CD4-positive, alpha-beta memory T cell (primary cell): Measurements from ENCODE around the gene MACF1. TPM values are rescaled to one million over a fixed set of nuclear protein-coding genes. Genes with fewer than 3 reads are reported as not detected.
A peak's percentile ranks its signal among the peaks of the same experiment; 100 is the strongest.
"Not testable (repeated sequence)": the region's sequence is repeated elsewhere in the genome, so short reads cannot be mapped to it uniquely, and the experiment has no call there.

Experiments
- CTCF ChIA-PET: fragments of 350-600 bp; sonication (Branson Sonifier 250); formaldehyde crosslinking; loops from one replicate; lab custom pipeline; 2021; ENCODE audit warnings: inconsistent platforms; ENCODE audit not compliant: partially characterized antibody; lab: Charles Lee
- POLR2A ChIA-PET: fragments of 350-600 bp; sonication (Branson Sonifier 250); formaldehyde crosslinking; loops from one replicate; lab custom pipeline; 2021; ENCODE audit not compliant: partially characterized antibody; lab: Charles Lee
- DNase-seq, 5 donors: peaks; one replicate each; pipeline versions ENCODE4 v3.0.0 to v3.0.0-alpha.2; 2020 to 2022; ENCODE audit warnings: mixed read lengths in 1 of 5
- H3K27ac ChIP-seq: one replicate; pipeline ENCODE4 v1.7.0; 2013; ENCODE audit warnings: low read depth, low read length
- H3K27me3 ChIP-seq: 2 replicates; pipeline ENCODE4 v1.7.0; 2013; ENCODE audit warnings: mild to moderate bottlenecking, low read length, moderate library complexity; ENCODE audit not compliant: insufficient read depth
- H3K36me3 ChIP-seq: 2 replicates; pipeline ENCODE4 v1.7.0; 2013; ENCODE audit warnings: mild to moderate bottlenecking, low read length, moderate library complexity; ENCODE audit not compliant: insufficient read depth
- H3K4me1 ChIP-seq: 2 replicates; pipeline ENCODE4 v1.7.0; 2013; ENCODE audit warnings: mild to moderate bottlenecking, low read length, moderate library complexity; ENCODE audit not compliant: insufficient read depth
- H3K4me3 ChIP-seq, 2 donors: one replicate each; pipeline ENCODE4 v1.7.0; 2013; ENCODE audit warnings: low read length in 2 of 2, mild to moderate bottlenecking in 1 of 2
- H3K9me3 ChIP-seq, 2 donors: one replicate each; pipeline ENCODE4 v1.7.0; 2013; ENCODE audit warnings: low read length in 2 of 2, control low read depth in 1 of 2; ENCODE audit not compliant: control insufficient read depth in 1 of 2
- H3K27ac Mint-ChIP-seq, 7 donors: one replicate each; pipeline ENCODE4 v1.8.0; 2020 to 2021; ENCODE audit warnings: mixed read lengths in 7 of 7, mild to moderate bottlenecking in 6 of 7, inconsistent platforms in 3 of 7, moderate library complexity in 3 of 7
- H3K27me3 Mint-ChIP-seq, 2 donors: one replicate each; pipeline ENCODE4 v1.8.0; 2020 to 2021; ENCODE audit warnings: mixed read lengths in 2 of 2
- H3K36me3 Mint-ChIP-seq, 2 donors: one replicate each; pipeline ENCODE4 v1.8.0; 2020 to 2021; ENCODE audit warnings: mixed read lengths in 2 of 2, inconsistent platforms in 1 of 2, mild to moderate bottlenecking in 1 of 2
- H3K4me1 Mint-ChIP-seq, 4 donors: one replicate each; pipeline ENCODE4 v1.8.0; 2020 to 2021; ENCODE audit warnings: mixed read lengths in 4 of 4, mild to moderate bottlenecking in 1 of 4
- H3K4me3 Mint-ChIP-seq, 8 donors: one replicate each; pipeline ENCODE4 v1.8.0; 2020 to 2021; ENCODE audit warnings: mixed read lengths in 8 of 8, mild to moderate bottlenecking in 7 of 8, moderate library complexity in 6 of 8, inconsistent platforms in 3 of 8
- H3K9me3 Mint-ChIP-seq, 8 donors: one replicate each; pipeline ENCODE4 v1.8.0; 2020 to 2021; ENCODE audit warnings: mixed read lengths in 8 of 8, mild to moderate bottlenecking in 5 of 8, inconsistent platforms in 3 of 8, moderate library complexity in 1 of 8
- intact Hi-C: fragments of 100-400 bp; cut with micrococcal nuclease; formaldehyde crosslinking; loops from one replicate; pipeline ENCODE4 v1.15.1; 2023
- polyA plus RNA-seq, 2 donors: library from polyadenylated mRNA; unstranded; fragments of 300-500 nt; fragmentation: Illumina TruSeq; gene quantifications; one replicate each; pipeline ENCODE4 v1.2.3, GENCODE V29; 2021
- total RNA-seq, 2 experiments: library from RNA; stranded (reverse); gene quantifications; one replicate each; pipeline ENCODE4 v1.2.3, GENCODE V29; 2021

MACF1 gene
- total and polyA plus RNA-seq, 4 experiments from 2014 or later: 6.8 to 387 (median 222) TPM

DNA sequence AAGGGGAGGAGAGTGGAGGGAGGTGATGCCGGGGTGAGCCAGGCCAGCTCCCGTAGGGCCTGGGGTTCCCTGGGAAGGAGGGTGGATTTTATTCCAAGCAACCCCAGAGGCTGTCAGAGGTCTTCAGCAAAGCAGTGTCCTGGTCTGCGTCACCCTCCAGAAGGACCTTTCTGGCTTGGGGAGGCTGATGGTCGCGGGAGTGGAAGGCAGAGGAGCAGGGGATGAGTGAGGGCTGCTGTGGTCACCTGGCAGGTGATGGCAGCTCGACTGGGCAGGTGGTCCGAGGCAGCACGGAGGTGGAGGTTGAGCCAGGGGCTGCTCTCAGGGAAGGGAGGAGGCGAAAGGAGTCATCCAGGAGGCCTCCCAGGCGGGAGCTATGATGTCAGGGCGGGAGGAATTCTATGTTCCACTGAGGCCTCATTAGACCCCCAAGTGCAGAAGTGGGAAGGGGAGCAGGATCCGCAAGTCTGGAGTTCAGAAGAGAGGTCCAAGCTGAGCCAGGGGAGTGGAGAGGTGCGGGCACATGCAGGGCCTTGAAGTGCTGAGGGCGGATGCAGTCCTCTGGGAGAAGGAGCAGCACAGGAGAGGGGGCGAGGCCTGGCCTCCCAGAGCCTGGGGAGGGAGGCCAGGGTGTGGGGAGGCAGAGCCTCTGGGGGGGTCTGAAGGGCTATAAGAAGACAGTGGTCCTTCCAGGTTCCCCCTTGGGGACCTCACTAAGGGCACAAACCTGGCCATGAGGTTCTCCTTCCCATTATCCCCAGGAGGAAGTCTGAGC is 320.3 kb downstream of the MACF1 start:
- Mint-ChIP-seq H3K27ac (peak overlapping the region in 3 of 7 donors; percentile 27 to 59 (median 47)), H3K4me3 (no peak overlapping the region)

DNA sequence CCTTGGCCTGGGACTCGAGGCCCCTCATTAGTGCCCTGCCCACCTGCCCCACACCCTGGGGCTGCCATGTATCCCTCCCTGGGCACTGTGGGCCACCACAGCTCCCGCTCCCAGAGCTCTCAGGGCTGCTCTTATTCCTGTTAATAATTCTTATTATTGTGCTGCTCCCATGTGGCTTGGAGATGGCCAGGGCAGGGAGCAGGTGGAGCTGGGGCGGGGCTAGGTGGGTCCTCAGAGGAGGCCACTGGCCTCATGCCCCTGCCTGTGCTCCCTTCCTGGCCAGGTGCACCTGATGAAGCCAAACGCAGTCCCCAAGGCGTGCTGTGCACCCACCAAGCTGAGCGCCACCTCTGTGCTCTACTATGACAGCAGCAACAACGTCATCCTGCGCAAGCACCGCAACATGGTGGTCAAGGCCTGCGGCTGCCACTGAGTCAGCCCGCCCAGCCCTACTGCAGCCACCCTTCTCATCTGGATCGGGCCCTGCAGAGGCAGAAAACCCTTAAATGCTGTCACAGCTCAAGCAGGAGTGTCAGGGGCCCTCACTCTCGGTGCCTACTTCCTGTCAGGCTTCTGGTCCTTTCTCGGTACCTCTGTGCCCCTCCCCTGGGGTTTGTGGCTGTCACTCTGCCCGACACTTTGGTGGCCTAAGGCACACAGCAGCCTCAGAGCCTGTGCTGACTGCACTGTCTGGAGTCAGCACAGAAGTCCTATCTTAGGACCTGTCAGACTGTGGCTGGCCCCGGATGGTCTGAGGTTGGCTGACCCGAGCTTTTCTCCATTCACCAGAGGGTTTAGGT is 321.1 kb downstream of the MACF1 start:
- DNase-seq: peak in 1 of 5 donors; percentile 27
- POLR2A ChIA-PET: no interaction called here
- no peak overlapping the region for H3K4me3 Mint-ChIP-seq

More for the DNA sequence above, 320.3 kb downstream of the MACF1 start:
- intact Hi-C loops: no loop called here
- Mint-ChIP-seq H3K9me3 (peaks cover 0 to 2% (median 0%) of the 10 kb centered on the region in 8 donors), H3K4me1 (peaks cover 0 to 7% (median 4%) of the 10 kb centered on the region in 4 donors), H3K36me3 (peaks cover 17 to 25% of the 10 kb centered on the region in 2 donors), H3K27me3 (no peaks in the 10 kb centered on the region)
- Histone ChIP-seq H3K27me3 (no peaks in the 10 kb centered on the region), H3K27ac (no peak overlapping the region), H3K4me1 (peaks cover 6% of the 10 kb centered on the region), H3K36me3 (peaks cover 11% of the 10 kb centered on the region), H3K9me3 (no peaks in the 10 kb centered on the region), H3K4me3 (no peak overlapping the region)
- POLR2A ChIA-PET: no interaction called here
- CTCF ChIA-PET: no interaction called here
- DNase-seq: no peak

DNA sequence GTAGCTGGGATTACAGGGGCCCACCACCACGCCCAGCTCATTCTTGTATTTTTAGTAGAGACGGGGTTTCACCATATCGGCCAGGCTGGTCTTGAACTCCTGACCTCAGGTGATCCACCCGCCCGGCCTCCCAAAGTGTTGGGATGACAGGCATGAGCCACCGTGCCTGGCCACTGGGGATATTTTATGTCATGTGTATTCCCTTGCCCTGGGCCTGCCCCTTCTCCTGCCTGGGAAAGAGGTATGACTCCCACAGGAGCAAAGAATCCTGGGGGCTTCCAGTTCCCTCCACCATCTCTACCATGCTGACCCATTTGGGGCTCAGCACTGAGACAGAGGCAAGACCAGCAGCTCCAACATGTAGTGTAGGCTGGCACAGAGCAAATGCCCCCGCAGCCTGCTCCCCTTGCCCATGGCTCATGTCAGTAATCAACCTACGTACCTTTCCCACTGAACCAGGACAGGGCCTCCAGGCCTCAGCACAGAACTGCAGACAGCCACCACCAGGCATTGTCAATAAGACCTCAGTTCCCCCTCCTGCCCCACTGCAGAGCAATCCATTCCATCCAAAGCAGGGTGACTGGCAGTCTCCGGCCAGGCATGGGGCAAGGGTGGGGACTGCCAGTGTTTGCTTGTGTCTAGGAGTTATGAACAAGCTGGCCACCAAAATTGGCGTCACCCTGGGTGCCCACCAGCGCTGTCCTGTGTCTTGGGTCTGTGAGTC is 322.1 kb downstream of the MACF1 start:
- peaks cover 6% of the 10 kb centered on the region for H3K4me1 ChIP-seq
- intact Hi-C loops: no loop called here
- H3K9me3 Mint-ChIP-seq: peaks cover 0 to 2% (median 0%) of the 10 kb centered on the region in 8 donors
- no peaks in the 10 kb centered on the region for H3K27me3 ChIP-seq
- no peak overlapping the region for H3K4me3 Mint-ChIP-seq
- H3K27me3 Mint-ChIP-seq: no peaks in the 10 kb centered on the region
- H3K27ac Mint-ChIP-seq: no peak overlapping the region
- no peak overlapping the region for H3K27ac ChIP-seq
- DNase-seq: no peak
- ChIA-PET CTCF (interaction anchor here (2.2 kb wide), 1 partner anchor 15 kb away, joined by 5 read pairs; no protein-coding TSS in a partner anchor), POLR2A (interaction anchor here (0.6 kb wide), 1 partner anchor 822 kb away, joined by 3 read pairs; no protein-coding TSS in a partner anchor)
- H3K9me3 ChIP-seq: no peaks in the 10 kb centered on the region
- peaks cover 22 to 31% of the 10 kb centered on the region in 2 donors for H3K36me3 Mint-ChIP-seq
- peaks cover 11% of the 10 kb centered on the region for H3K36me3 ChIP-seq
- H3K4me3 ChIP-seq: no peak overlapping the region
- H3K4me1 Mint-ChIP-seq: peaks cover 0 to 7% (median 4%) of the 10 kb centered on the region in 4 donors

More for the DNA sequence above, 321.1 kb downstream of the MACF1 start:
- H3K9me3 Mint-ChIP-seq: peaks cover 0 to 2% (median 0%) of the 10 kb centered on the region in 8 donors
- CTCF ChIA-PET: no interaction called here
- peaks cover 11% of the 10 kb centered on the region for H3K36me3 ChIP-seq
- H3K27ac ChIP-seq: no peak overlapping the region
- H3K4me1 Mint-ChIP-seq: peaks cover 0 to 7% (median 4%) of the 10 kb centered on the region in 4 donors
- no peak overlapping the region for H3K4me3 ChIP-seq
- H3K27me3 ChIP-seq: no peaks in the 10 kb centered on the region
- H3K4me1 ChIP-seq: peaks cover 6% of the 10 kb centered on the region
- intact Hi-C loops: no loop called here
- peaks cover 18 to 27% of the 10 kb centered on the region in 2 donors for H3K36me3 Mint-ChIP-seq
- peak overlapping the region in 1 of 7 donors; percentile 22 for H3K27ac Mint-ChIP-seq
- H3K27me3 Mint-ChIP-seq: no peaks in the 10 kb centered on the region
- H3K9me3 ChIP-seq: no peaks in the 10 kb centered on the region

DNA sequence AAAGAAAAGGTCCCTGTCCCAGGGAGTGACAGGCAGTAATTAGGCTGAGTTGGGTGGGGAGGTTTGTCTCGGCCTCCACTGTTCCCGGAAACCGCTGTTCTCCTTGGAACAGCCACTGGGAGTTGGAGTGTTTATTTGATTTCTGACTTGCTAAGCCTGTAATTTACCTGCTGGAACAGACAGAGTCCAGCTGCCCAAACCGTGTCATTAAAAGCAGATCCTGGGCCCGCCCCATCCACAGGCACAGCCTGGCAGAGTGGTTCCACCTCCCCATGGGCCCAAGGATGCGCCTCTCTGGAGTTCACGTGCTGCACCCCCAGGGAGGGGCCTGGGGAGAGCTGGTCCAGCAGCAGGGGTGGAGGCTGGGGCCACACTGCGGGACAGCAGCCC is 322.7 kb downstream of the MACF1 start:
- POLR2A ChIA-PET: interaction anchor here (0.6 kb wide), 1 partner anchor 823 kb away, joined by 3 read pairs; no protein-coding TSS in a partner anchor
- CTCF ChIA-PET: interaction anchor here (2.2 kb wide), 1 partner anchor 15 kb away, joined by 5 read pairs; no protein-coding TSS in a partner anchor
- H3K9me3 ChIP-seq, H3K9me3 Mint-ChIP-seq, H3K4me3 ChIP-seq, intact Hi-C loops, H3K4me3 Mint-ChIP-seq, H3K27me3 ChIP-seq, H3K27ac Mint-ChIP-seq, H3K27me3 Mint-ChIP-seq, H3K4me1 ChIP-seq, DNase-seq, H3K4me1 Mint-ChIP-seq, H3K27ac ChIP-seq: not testable (repeated sequence)
- peaks cover 11% of the 10 kb centered on the region for H3K36me3 ChIP-seq
- H3K36me3 Mint-ChIP-seq: peaks cover 26 to 34% of the 10 kb centered on the region in 2 donors

DNA sequence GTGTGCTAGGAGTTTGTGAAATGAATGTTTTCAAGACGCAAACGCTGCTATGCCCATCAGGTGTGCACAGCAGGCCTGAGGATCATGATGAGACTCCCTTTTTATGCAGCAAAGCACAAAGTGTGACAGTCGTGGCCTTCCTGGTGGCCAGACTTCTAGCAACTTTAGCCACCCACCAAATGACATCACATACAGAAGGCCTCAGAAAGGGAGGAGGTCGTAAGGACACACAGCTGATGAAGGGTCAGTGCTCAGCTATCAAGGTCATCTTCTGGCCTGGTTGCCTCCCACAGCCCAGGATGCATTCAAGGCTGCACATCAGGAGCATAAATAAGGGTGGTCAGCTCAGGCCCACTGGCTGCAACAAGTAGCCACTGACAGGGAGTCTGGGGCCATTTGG is 323.6 kb downstream of the MACF1 start:
- Mint-ChIP-seq H3K4me1 (peaks cover 0 to 7% (median 4%) of the 10 kb centered on the region in 4 donors), H3K36me3 (peaks cover 28 to 36% of the 10 kb centered on the region in 2 donors), H3K9me3 (peaks cover 0 to 2% (median 0%) of the 10 kb centered on the region in 8 donors), H3K27me3 (no peaks in the 10 kb centered on the region), H3K27ac (no peak overlapping the region), H3K4me3 (no peak overlapping the region)
- Histone ChIP-seq H3K27me3 (no peaks in the 10 kb centered on the region), H3K9me3 (no peaks in the 10 kb centered on the region), H3K27ac (no peak overlapping the region), H3K4me1 (peaks cover 6% of the 10 kb centered on the region), H3K4me3 (no peak overlapping the region), H3K36me3 (peaks cover 11% of the 10 kb centered on the region)
- ChIA-PET POLR2A (no interaction called here), CTCF (interaction anchor here (1.1 to 2.2 kb wide), 2 partner anchors 11 to 14 kb away, joined by 3 to 5 read pairs; no protein-coding TSS in a partner anchor)
- no peak for DNase-seq
- intact Hi-C loops: no loop called here

DNA sequence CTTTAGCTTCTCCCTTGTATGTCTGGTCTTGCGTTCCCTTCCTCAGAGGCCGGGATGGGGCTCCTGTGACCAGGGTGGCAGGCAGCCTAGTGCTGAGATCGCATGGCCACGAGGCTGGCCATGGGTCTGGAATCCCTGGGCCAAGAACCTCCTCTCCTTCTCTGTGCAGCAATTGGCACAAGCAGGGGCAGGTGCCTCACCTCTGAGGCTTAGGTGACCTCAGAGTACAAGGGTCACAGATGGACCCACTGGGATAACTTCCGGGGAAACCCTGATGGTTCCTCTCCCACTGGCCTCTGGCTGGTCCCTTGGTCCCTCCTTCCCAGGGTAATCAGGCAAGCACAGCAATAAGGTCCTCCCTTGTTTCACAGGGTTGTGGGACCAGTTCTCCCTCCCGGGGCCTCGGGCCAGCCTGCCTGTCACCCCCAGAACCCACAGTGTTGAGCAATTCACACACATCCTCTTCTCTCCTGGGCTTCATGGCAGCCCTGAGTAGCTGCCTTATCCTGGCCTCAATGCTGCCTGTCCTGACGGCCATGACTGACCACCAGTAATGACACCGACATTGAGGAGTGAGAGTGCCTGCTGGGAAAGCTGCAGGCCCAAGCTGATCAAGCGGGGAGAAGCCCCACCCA is 325.5 kb downstream of the MACF1 start:
- Mint-ChIP-seq H3K4me1 (peaks cover 0 to 7% (median 4%) of the 10 kb centered on the region in 4 donors), H3K9me3 (no peaks in the 10 kb centered on the region)

More for the DNA sequence above, 325.5 kb downstream of the MACF1 start:
- Histone ChIP-seq H3K4me3 (no peak overlapping the region), H3K4me1 (peaks cover 6% of the 10 kb centered on the region), H3K9me3 (no peaks in the 10 kb centered on the region), H3K27me3 (no peaks in the 10 kb centered on the region), H3K36me3 (peaks cover 11% of the 10 kb centered on the region), H3K27ac (no peak overlapping the region)
- no peak overlapping the region for H3K27ac Mint-ChIP-seq
- POLR2A ChIA-PET: no interaction called here
- H3K27me3 Mint-ChIP-seq: no peaks in the 10 kb centered on the region
- DNase-seq: no peak
- no peak overlapping the region for H3K4me3 Mint-ChIP-seq
- intact Hi-C loops: no loop called here
- CTCF ChIA-PET: interaction anchor here (1.0 kb wide), 1 partner anchor 431 kb away, joined by 3 read pairs; no protein-coding TSS in a partner anchor
- peaks cover 30 to 38% of the 10 kb centered on the region in 2 donors for H3K36me3 Mint-ChIP-seq
